HG02943 (cell line): ENCODE measurements around the gene IL24.

Experiments
- ATAC-seq: cut with Tn5 transposase; IDR thresholded peaks from one replicate; pipeline ENCODE4 v1.9.1; 2021; ENCODE audit warnings: mild to moderate bottlenecking, low read depth, moderate library complexity; ENCODE audit not compliant: unreplicated experiment

Gene IL24

GRCh38 chr1:206947255-206947654 is 50.0 kb downstream of the IL24 start:
- ATAC-seq, result no peak

DNA sequence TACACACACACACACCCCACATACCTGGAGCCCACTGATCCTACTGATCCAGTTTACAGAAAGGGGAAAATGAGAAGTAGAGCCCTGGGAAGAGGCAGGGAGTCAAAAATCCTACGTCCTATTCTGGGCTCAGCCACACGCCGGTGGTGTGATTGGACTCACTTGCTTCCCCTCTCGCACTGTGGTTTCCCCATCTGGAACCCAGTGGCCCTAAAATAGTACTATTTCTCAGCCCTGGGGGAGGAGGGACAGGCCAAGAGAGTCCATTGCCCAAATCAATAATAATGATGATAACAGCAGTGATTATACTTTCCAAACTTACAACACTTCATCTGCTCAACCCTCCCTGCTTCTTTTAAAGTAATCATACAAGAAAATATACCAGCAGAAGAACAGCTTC is 52.0 kb downstream of the IL24 start:
- ATAC-seq, result no peak

DNA sequence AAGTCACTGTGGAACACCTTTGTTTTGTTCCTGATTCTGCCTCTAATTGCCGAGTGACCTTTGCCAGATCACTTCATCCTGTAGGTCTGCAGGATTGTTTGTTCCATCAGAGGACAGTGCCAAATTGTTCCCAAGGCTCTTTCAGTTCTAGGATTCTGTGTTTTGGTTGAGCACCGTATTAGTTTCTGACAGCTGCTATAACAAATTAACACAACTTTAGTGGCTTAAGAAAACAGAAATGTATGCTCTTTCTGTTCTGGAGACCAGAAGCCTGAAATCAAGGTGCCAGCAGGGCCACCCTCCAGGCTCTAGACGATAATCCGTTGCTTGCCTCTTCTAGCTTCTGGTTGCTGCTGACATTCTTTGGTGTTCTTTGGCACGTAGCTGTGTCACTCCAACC is 52.4 kb downstream of the IL24 start:
- no peak for ATAC-seq

GRCh38 chr1:206951318-206952100 is 54.3 kb downstream of the IL24 start:
- no peak for ATAC-seq

- no peak for ATAC-seq
Observed at GRCh38 chr1:206952171-206952570, 54.9 kb downstream of the IL24 start.

GRCh38 chr1:206953126-206953525 is 55.9 kb downstream of the IL24 start:
- ATAC-seq, result no peak

DNA sequence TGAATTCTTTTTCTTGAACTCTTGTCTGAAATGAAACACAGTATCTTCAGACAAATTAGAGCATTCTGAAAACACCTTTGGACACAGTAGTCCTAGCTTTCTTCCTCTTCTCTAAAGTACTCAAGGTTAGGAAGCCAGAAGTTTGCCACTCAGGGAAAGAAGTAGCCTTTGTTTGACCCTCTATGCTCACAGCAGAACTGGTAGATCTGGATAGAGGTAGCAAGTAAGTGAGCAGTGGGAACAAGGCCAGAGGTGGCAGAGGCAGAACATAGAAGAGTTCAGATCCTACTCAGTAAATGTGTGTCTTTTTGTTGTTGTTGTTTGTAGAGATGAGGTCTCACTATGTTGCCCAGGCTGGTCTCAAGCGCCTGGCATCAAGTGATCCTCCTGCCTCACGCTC is 56.4 kb downstream of the IL24 start:
- no peak for ATAC-seq
